H1 (cell line): ENCODE measurements around the gene HSPA6. TPM values are rescaled to one million over a fixed set of nuclear protein-coding genes. Genes with fewer than 3 reads are reported as not detected.

ENCODE experiments used
- CTCF ChIA-PET: fragments of 300-600 bp; sonication (Branson Sonifier 250); formaldehyde crosslinking; loops from one replicate; lab custom pipeline; 2021; ENCODE audit not compliant: partially characterized antibody; lab: Charles Lee
- POLR2A ChIA-PET: fragments of 300-600 bp; sonication (Branson Sonifier 250); formaldehyde crosslinking; loops from one replicate; lab custom pipeline; 2021; ENCODE audit warnings: inconsistent platforms; ENCODE audit not compliant: partially characterized antibody; lab: Charles Lee
- DNase-seq, 2 experiments: peaks; one replicate each; pipeline versions ENCODE4 v3.0.0 to v3.0.0-alpha.2; 2010 to 2022; ENCODE audit warnings: low spot score in 2 of 2, low read depth in 1 of 2, mixed read lengths in 1 of 2
- FAIRE-seq: peaks from 2 replicates; lab custom pipeline; 2011; peaks lifted over from hg19 to GRCh38; lab: Jason Lieb, UNC
- H2AFZ ChIP-seq: 2 replicates; pipeline ENCODE4 v1.8.1; 2012; ENCODE audit warnings: low read length, inconsistent platforms
- H2AK5ac ChIP-seq: 2 replicates; pipeline ENCODE4 v1.6.1; 2013; ENCODE audit warnings: low read depth, low read length
- H2BK120ac ChIP-seq: replicated peaks from 2 replicates; pipeline ENCODE3; 2013; ENCODE audit warnings: low read depth, low read length, inconsistent platforms
- H2BK12ac ChIP-seq: 2 replicates; pipeline ENCODE4 v1.6.1; 2013; ENCODE audit warnings: low read depth, low read length
- H2BK15ac ChIP-seq: 2 replicates; pipeline ENCODE4 v1.6.1; 2013; ENCODE audit warnings: low read length
- H2BK20ac ChIP-seq: 2 replicates; pipeline ENCODE4 v1.6.1; 2013; ENCODE audit warnings: low read length
- H2BK5ac ChIP-seq: 2 replicates; pipeline ENCODE4 v1.6.1; 2013; ENCODE audit warnings: low read depth, low read length
- H3K14ac ChIP-seq: 2 replicates; pipeline ENCODE4 v1.6.1; 2013; ENCODE audit warnings: inconsistent platforms; ENCODE audit not compliant: insufficient read length
- H3K18ac ChIP-seq: 2 replicates; pipeline ENCODE4 v1.6.1; 2013; ENCODE audit warnings: low read length; ENCODE audit errors: extremely low read depth
- H3K23ac ChIP-seq: 2 replicates; pipeline ENCODE4 v1.6.1; 2013; ENCODE audit warnings: inconsistent platforms; ENCODE audit not compliant: insufficient read length
- H3K23me2 ChIP-seq: 2 replicates; pipeline ENCODE4 v1.6.1; 2013; ENCODE audit warnings: low read depth, low read length
- H3K27ac ChIP-seq: 2 replicates; pipeline ENCODE4 v1.6.1; 2011; ENCODE audit warnings: low read depth, low read length, inconsistent platforms
- H3K27me3 ChIP-seq, 4 experiments: replicated peaks in 1 of 4; 1 replicate in 1 of 4; 2 replicates in 3 of 4; pipeline versions ENCODE4 v1.6.1 to v1.8.1; 2011 to 2013; ENCODE audit warnings: low read length in 3 of 4, mild to moderate bottlenecking in 3 of 4, inconsistent platforms in 2 of 4, mixed read lengths in 2 of 4, moderate library complexity in 1 of 4; ENCODE audit not compliant: control insufficient read depth in 3 of 4, insufficient read depth in 3 of 4; ENCODE audit errors: extremely low read depth in 1 of 4
- H3K36me3 ChIP-seq, 4 experiments: 2 replicates each; pipeline versions ENCODE4 v1.6.1 to v1.8.1; 2011 to 2013; ENCODE audit warnings: mild to moderate bottlenecking in 4 of 4, low read length in 3 of 4, moderate library complexity in 2 of 4, control low read depth in 1 of 4, inconsistent platforms in 1 of 4; ENCODE audit not compliant: insufficient read depth in 4 of 4, control insufficient read depth in 2 of 4
- H3K4ac ChIP-seq: replicated peaks from 2 replicates; pipeline ENCODE3; 2013; ENCODE audit warnings: low read length, low read depth, mixed read lengths, inconsistent platforms; ENCODE audit not compliant: insufficient read length
- H3K4me1 ChIP-seq, 4 experiments: replicated peaks in 1 of 4; 1 replicate in 1 of 4; 2 replicates in 3 of 4; pipeline versions ENCODE4 v1.6.1 to v1.8.1; 2011 to 2013; ENCODE audit warnings: low read length in 3 of 4, inconsistent platforms in 2 of 4, mixed read lengths in 1 of 4; ENCODE audit not compliant: insufficient read depth in 4 of 4, control insufficient read depth in 3 of 4
- H3K4me2 ChIP-seq, 2 experiments: 2 replicates each; pipeline versions ENCODE4 v1.6.1 to v1.8.1; 2011 to 2013; ENCODE audit warnings: low read depth in 2 of 2, low read length in 2 of 2, control low read depth in 1 of 2, inconsistent platforms in 1 of 2, mild to moderate bottlenecking in 1 of 2; ENCODE audit not compliant: insufficient read depth in 1 of 2
- H3K4me3 ChIP-seq, 4 experiments: fragments of 200-600, 300-600 bp in 1 of 4; sonication (generic), shearing (Covaris generic), sonication (Bioruptor Twin) in 1 of 4; 2 replicates each; pipeline versions ENCODE4 v1.5.1 to v1.8.1; 2011 to 2016; ENCODE audit warnings: low read length in 4 of 4, low read depth in 3 of 4, control low read depth in 2 of 4, inconsistent platforms in 2 of 4, mild to moderate bottlenecking in 2 of 4, mixed read lengths in 1 of 4, moderate library complexity in 1 of 4; ENCODE audit not compliant: insufficient read depth in 2 of 4; ENCODE audit errors: extremely low read depth in 1 of 4
- H3K56ac ChIP-seq: replicated peaks from 2 replicates; pipeline ENCODE3; 2013; ENCODE audit warnings: low read depth, mild to moderate bottlenecking, mixed read lengths, low read length, inconsistent platforms; ENCODE audit not compliant: insufficient read length
- H3K79me1 ChIP-seq: 2 replicates; pipeline ENCODE4 v1.6.1; 2013; ENCODE audit warnings: low read depth, low read length, control low read depth
- H3K79me2 ChIP-seq, 2 experiments: 2 replicates each; pipeline versions ENCODE4 v1.6.1 to v1.8.1; 2012 to 2013; ENCODE audit warnings: low read length in 2 of 2, mild to moderate bottlenecking in 2 of 2, inconsistent platforms in 1 of 2; ENCODE audit not compliant: insufficient read depth in 2 of 2, control insufficient read depth in 1 of 2
- H3K9ac ChIP-seq, 4 experiments: replicated peaks in 1 of 4; 1 replicate in 1 of 4; 2 replicates in 3 of 4; pipeline versions ENCODE4 v1.6.1 to v1.8.1; 2011 to 2013; ENCODE audit warnings: low read depth in 3 of 4, low read length in 3 of 4, control low read depth in 2 of 4, mild to moderate bottlenecking in 2 of 4, moderate library complexity in 2 of 4, inconsistent platforms in 1 of 4; ENCODE audit errors: extremely low read depth in 1 of 4
- H3K9me3 ChIP-seq, 2 experiments: 2 replicates each; pipeline versions ENCODE4 v1.6.1 to v1.8.1; 2012 to 2013; ENCODE audit warnings: mild to moderate bottlenecking in 2 of 2, moderate library complexity in 2 of 2, control low read depth in 1 of 2, inconsistent platforms in 1 of 2, low read depth in 1 of 2, low read length in 1 of 2, mixed read lengths in 1 of 2; ENCODE audit not compliant: insufficient read depth in 2 of 2
- H4K20me1 ChIP-seq, 2 experiments: replicated peaks in 1 of 2; 2 replicates each; pipeline versions ENCODE3 to v1.8.1; 2011 to 2013; ENCODE audit warnings: inconsistent platforms in 2 of 2, low read length in 2 of 2, mild to moderate bottlenecking in 1 of 2; ENCODE audit not compliant: insufficient read depth in 2 of 2, control insufficient read depth in 1 of 2
- H4K5ac ChIP-seq: 2 replicates; pipeline ENCODE4 v1.6.1; 2013; ENCODE audit warnings: low read length, low read depth, mixed read lengths, inconsistent platforms; ENCODE audit not compliant: insufficient read length
- H4K8ac ChIP-seq: 2 replicates; pipeline ENCODE4 v1.8.0; 2013; ENCODE audit warnings: mild to moderate bottlenecking, moderate library complexity, low read length, inconsistent platforms; ENCODE audit not compliant: insufficient read depth; ENCODE audit errors: extremely low read depth
- H4K91ac ChIP-seq: replicated peaks from 2 replicates; pipeline ENCODE3; 2013; ENCODE audit warnings: low read length, mixed read lengths, inconsistent platforms; ENCODE audit not compliant: insufficient read length
- CEBPB ChIP-seq: IDR thresholded peaks from 2 replicates; pipeline ENCODE4 v1.6.1; 2012; ENCODE audit warnings: low read depth, low read length
- CREB1 ChIP-seq: IDR thresholded peaks from 2 replicates; pipeline ENCODE4 v1.6.1; 2012; ENCODE audit warnings: inconsistent platforms
- KDM4A ChIP-seq: IDR thresholded peaks from one replicate; pipeline ENCODE4 v1.7.1; 2012; ENCODE audit warnings: low read depth, mild to moderate bottlenecking, moderate library complexity, low read length, inconsistent platforms; ENCODE audit not compliant: severe bottlenecking
- KDM5A ChIP-seq: fragments of 200-600 bp; IDR thresholded peaks from 2 replicates; pipeline ENCODE4 v1.7.1; 2012; ENCODE audit warnings: mild to moderate bottlenecking, low read length, inconsistent platforms, mixed read lengths
- TBP ChIP-seq: IDR thresholded peaks from 2 replicates; pipeline ENCODE4 v1.6.1; 2011; ENCODE audit warnings: low read depth, low read length, improper control_type of control experiment
- WGBS, 2 experiments: shearing (Covaris generic) in 1 of 2; methylation state at CpG; one replicate each; pipeline versions ENCODE4 v1.1.6 to v1.1.7; 2013 to 2015; ENCODE audit warnings: low lambda C conversion rate in 2 of 2, mixed read lengths in 2 of 2, inconsistent platforms in 1 of 2, low coverage in 1 of 2, missing lambda C conversion rate in 1 of 2; ENCODE audit not compliant: insufficient replicate concordance in 2 of 2, insufficient coverage in 1 of 2, insufficient read length in 1 of 2; ENCODE audit errors: extremely low coverage in 1 of 2, missing lambda C conversion rate in 1 of 2; 5-methylcytosine and 5-hydroxymethylcytosine counted together
- polyA plus RNA-seq, 7 experiments: library from polyadenylated mRNA; depleted of rRNA in 3 of 7; stranded (reverse) in 5 of 7; unstranded in 2 of 7; fragments of >200 nt in 5 of 7; fragments of 200-250 nt in 2 of 7; gene quantifications; 1 replicate in 5 of 7; 2 replicates in 1 of 7; 4 replicates in 1 of 7; pipeline versions ENCODE4 v1.2.1 to v1.2.3, GENCODE V29; 2011 to 2013; ENCODE audit warnings: missing spikeins in 2 of 7, mixed read lengths in 2 of 7
- total RNA-seq: library from RNA; stranded (reverse); fragmentation: NEBNext Ultra II Directional; extraction: Animal tissue kit (Norgen Biotek cat#: 25700); gene quantifications from 2 replicates; pipeline ENCODE4 v1.2.1, GENCODE V29; 2021

The HSPA6 gene
- total and polyA plus RNA-seq, 2 of the 8 experiments (the other 6 are each of a cell fraction or from before 2014, with no cell fraction given), result 0.06 to 0.15 TPM

GRCh38 chr1:161480381-161481035 lies 43.8 kb upstream of the HSPA6 start:
- ChIA-PET CTCF (interaction anchor here (1.4 to 2.0 kb wide), 4 partner anchors 8 to 259 kb away, joined by 4 to 9 read pairs (median 4); partner anchors contain the start of gene FCGR2A), POLR2A (no interaction called here)
- Histone ChIP-seq H3K4me1 (no peaks in the 10 kb centered on the region), H3K36me3 (no peaks in the 10 kb centered on the region), H2BK5ac (no peak overlapping the region), H3K79me2 (no peaks in the 10 kb centered on the region), H3K9ac (no peak overlapping the region), H2BK15ac (peak overlapping the region; percentile 92; the same call in 1 of the 2 replicates), H4K91ac (no peak overlapping the region), H3K4me2 (no peak overlapping the region), H4K5ac (no peak overlapping the region), H3K4ac (no peak overlapping the region), H2BK120ac (no peak overlapping the region), H3K79me1 (no peaks in the 10 kb centered on the region), H2BK20ac (no peak overlapping the region), H2AK5ac (no peak overlapping the region), H3K23ac (no peak overlapping the region), H3K14ac (no peak overlapping the region), H3K18ac (no peak overlapping the region), H3K27ac (no peak overlapping the region), H3K27me3 (peaks cover 0 to 6% (median 0%) of the 10 kb centered on the region in 4 experiments; a peak in 4 of 7 replicates), H3K56ac (no peak overlapping the region), H3K23me2 (peaks cover 2% of the 10 kb centered on the region; the same call in 1 of the 2 replicates), H3K9me3 (peaks cover under 1 to 11% of the 10 kb centered on the region in 2 experiments; a peak in 2 of 4 replicates), H4K20me1 (no peaks in the 10 kb centered on the region), H2BK12ac (no peak overlapping the region), H4K8ac (no peak overlapping the region; the same call in 1 of the 2 replicates), H3K4me3 (no peak overlapping the region), H2AFZ (no peak overlapping the region)
- 88% methylated on average over 18 of the region's 20 CpGs; no CpG with 5 or more reads in 1 of the 2 experiments for WGBS, 2 experiments
- FAIRE-seq, result no peak
- TF ChIP-seq KDM4A (no peak), KDM5A (no peak), CREB1 (no peak), TBP (peak; percentile 73), CEBPB (no peak)
- no peak for DNase-seq
